GM19372 (cell line): ENCODE data around the gene GPR137B.
"Not testable (repeated sequence)": the region's sequence is repeated elsewhere in the genome, so short reads cannot be mapped to it uniquely, and the experiment has no call there.

ENCODE experiments used
- ATAC-seq: cut with Tn5 transposase; IDR thresholded peaks from one replicate; pipeline ENCODE4 v1.9.1; 2021; ENCODE audit warnings: mild to moderate bottlenecking, low read depth, moderate library complexity; ENCODE audit not compliant: unreplicated experiment

Gene GPR137B

DNA sequence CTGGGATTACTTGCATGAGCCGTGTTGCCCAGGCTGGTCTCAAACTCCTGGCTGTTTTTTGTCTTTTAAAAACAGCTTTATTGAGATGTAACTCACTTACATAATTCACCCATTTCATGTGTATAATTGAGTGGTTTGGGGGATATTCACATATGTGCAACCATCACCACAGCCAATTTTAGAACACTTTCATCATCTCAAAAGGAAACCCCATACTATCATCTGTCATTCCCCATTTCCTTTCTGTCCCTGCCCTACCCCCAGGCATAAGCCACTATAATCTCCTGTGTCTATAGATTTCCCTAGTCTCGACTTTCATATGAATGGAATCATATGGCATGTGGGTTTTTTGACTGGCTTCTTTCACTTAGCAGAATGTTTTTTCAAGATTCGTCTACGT lies 43.3 kb downstream of the GPR137B start:
- ATAC-seq: no peak

DNA sequence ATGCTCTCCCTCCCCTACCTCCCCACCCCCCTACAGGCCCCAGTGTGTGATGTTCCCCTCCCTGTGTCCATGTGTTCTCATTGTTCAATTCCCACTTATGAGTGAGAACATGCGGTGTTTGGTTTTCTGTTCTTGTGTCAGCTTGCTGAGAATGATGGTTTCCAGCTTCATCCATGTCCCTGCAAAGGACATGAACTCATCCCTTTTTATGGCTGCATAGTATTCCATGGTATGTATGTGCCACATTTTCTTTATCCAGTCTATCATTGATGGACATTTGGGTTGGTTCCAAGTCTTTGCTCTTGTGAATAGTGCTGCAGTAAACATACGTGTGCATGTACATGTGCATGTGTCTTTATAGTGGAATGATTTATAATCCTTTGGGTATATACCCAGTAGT lies 44.1 kb downstream of the GPR137B start:
- ATAC-seq: not testable (repeated sequence)

DNA sequence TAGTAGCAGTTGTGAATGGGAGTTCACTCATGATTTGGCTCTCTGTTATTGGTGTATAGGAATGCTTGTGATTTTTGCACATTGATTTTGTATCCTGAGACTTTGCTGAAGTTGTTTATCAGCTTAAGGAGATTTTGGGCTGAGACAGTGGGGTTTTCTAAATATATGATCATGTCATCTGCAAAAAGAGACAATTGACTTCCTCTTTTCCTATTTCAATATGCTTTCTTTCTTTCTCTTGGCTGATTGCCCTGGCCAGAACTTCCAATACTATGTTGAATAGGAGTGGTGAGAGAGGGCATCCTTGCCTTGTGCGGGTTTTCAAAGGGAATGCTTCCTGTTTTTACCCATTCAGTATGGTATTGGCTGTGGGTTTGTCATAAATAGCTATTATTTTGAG lies 45.7 kb downstream of the GPR137B start:
- not testable (repeated sequence) for ATAC-seq

DNA sequence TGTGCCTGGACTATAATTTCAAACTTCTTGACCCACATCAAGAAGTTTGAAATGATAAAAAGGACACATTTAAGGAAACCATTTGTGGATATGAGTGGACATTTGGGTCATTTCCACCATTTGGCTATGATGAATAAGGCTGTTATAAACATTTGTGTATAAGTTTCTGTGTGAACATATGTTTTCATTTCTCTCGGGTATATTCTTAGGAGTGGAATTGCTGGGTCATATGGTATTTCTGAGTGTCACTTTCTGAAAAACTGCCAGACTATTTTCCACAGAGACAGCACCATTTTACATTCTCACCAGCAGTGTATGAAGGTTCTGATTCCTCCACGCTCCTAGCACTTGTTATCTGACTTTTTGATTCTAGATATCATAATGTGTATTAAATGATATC lies 50.8 kb downstream of the GPR137B start:
- no peak for ATAC-seq

DNA sequence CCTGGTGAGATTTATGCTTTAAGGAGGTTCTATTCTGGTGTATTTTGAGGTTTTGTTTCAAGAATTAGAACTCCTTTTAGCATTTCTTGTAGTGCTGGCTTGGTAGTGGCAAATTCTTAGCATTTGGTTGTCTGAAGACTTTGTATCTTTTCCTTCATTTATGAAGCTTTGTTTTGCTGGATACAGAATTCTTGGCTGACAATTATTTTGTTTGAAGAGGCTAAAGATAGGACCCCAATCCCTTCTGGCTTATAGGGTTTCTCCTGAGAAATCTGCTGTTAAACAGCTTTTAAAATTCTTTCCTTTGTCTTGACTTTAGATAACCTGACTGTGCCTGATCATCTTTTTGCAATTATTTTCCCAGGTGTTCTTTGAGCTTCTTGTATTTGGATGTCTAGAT lies 58.6 kb downstream of the GPR137B start:
- ATAC-seq: no peak

DNA sequence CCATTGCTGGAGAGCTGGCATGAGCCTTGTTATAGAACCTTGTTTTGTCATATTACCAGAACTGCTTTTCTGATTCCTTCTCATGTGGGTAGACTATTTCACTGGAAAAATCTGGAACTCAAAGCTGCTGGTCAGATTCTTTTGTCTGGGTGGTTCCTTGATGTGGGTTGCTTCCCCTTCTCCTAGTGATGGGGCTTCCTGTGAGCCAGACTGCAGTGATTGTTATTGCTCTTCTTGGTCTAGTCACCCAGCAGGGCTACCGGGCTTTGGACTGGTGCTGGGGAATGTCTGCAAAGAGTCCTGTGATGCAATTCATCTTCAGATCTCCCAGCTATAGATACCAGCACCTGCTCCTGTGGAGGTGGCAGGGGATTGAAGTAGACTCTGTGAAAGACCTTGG lies 59.4 kb downstream of the GPR137B start:
- ATAC-seq: no peak

DNA sequence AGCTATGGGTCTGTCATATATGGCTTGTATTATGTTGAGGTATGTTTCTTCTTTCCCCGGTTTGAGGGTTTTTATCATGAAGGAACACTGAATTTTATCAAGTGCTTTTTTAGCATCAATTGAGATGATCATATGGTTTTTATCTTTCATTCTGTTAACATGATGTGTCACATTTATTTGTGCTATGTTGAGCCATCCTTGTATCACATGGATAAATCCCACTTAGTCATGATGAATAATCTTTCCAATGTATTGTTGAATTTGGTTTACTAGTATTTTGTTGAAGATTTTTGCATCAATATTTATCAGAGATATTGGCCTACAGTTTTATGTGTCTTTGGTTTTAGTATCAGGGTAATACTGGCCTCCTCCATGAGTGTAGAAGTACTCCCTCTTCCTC lies 61.7 kb downstream of the GPR137B start:
- ATAC-seq: no peak

DNA sequence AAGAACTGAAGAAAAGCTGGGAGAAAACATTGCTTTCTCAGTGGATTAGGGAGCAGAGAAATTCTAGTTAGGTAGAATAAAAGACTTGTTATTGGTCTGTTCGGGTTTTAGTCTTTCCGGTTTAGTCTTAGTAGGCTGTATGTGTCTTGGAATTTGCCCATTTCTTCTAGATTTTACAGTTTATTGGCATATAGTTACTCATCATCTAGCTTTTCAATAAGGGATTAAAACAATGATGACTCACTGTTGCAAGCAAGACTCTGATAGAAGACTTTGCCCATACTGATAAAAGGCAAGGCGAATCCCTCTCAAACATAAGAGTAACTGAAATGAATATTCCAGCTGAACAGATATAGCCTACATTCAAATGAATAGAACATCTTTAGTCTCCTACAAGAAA lies 62.3 kb downstream of the GPR137B start:
- no peak for ATAC-seq

DNA sequence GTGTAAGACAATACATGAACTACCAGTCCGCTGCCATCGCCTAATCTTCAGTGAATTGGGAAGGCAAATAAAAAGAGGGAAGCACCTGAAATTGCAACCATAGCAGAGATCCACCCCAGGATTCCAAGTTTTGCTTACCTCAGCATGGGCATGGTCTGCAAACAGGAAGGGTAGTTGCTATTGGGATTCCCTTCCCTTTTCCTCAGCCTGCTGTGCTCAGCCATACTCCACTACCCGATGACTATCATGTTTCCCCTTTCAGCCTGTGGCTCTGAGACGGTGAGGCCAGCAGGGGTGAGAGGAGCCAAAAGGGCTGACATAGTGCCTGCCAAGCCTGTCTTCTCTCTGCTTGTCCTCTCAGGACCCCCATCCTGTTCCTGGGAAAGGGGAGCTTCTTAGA lies 64.2 kb downstream of the GPR137B start:
- ATAC-seq: no peak

DNA sequence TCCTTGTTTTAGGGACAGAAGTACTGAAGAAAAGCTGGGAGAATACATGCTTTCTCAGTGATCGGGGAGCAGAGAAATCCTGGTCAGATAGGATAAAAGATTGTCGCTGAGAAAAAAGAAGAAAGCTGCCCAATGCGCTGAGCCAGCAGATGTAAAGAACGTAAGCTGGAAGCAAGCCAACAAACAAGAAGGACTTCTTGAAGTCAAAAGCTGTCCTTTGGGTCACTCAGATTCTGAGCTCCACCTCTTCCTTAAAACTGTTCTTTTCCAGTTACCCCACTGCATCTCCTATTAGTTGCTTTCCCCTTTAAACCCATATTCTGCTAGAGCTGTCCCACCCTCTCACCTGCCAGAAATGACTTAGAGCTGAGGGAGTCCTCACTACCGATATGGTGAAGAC lies 64.8 kb downstream of the GPR137B start:
- no peak for ATAC-seq

DNA sequence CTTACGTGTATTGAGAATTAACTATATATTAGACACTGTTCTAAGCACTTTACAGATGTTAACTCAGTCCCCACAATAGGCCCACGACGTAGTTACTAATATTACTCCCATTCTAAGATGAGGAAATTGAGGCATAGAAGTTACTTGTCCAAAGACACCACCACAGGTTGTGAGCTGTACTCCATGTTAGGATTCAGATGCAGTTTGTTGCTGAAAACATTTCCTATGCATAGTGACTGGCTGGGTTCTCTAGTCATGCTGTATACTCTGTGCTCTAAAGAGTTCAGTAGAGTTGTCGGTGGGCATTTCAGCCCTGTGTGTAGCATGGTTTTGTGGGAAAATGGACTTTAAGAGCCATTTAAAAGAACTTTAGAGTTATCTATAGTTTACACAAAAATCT lies 65.2 kb downstream of the GPR137B start:
- no peak for ATAC-seq

DNA sequence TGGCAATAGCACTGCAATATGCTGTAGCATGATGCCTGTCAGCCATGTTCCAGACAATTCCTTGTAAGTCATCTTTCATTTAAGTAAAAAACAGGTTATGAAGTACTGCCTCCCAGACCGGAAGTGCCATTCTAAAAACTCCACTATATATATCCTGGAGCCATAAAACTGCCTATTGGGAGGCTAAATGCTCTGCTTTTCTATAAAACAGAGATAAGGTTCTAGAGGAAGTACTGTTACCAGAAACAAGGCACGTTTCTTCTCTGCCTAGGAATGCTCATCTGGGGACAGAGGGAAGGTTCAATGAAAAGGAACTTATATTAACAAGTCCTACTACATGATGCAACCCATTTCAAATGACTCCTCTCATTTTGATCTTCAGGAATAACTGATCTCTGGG lies 66.8 kb downstream of the GPR137B start:
- ATAC-seq: no peak

DNA sequence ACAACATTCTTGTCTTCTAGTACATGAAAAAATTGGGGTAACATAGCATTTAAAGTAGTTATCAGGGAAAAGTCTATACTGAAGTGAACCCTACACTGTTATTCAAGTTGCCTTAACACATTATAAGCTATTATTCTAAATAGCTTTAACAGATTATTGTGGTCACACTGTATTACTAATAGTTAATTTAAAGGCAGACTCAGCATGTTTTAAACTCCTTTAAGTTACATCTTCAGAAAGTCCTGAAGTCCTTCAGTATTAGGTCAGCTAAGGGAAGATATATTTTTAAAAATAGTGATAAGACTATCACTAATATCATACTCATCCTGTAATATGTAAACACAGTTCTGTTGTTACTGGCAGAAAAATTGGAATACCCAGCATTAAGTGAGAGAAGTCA lies 67.4 kb downstream of the GPR137B start:
- no peak for ATAC-seq

DNA sequence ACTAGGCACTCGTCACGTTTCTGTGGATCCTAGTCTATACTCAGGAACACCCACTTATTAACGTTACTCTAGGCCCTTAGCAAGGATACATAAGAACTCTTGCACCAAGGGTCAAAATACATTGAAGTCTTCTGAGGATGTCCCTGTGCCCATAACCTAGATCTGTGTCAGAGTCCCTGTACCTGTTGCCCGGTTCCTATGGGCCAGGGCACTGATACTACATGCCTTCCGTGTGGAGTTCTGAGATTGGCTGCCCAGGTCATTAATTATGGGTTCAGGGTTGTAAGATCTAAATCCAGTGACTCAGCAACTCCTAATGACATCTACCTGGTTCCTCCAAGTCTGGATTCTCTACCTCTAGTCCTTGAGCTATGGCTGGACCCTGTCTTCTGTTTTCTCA lies 69.5 kb downstream of the GPR137B start:
- ATAC-seq: no peak

DNA sequence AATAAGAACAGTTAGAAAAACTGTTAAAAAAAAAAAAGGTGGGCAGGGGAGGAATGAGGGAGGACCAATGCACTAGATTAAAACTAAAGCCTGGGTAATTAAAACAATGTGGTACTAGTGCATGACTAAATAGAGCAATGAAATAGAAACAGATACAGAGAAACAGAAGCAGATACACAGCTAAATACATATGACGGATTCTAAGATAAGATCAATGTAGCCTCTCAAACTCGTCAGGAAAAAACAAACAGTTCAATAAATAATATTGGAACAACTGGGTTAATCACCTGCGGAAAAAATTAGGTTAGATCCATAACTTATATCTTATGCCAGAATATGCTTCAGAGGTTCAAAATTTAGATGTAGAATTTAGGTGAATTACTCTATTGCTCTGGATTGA lies 71.2 kb downstream of the GPR137B start:
- ATAC-seq: no peak

DNA sequence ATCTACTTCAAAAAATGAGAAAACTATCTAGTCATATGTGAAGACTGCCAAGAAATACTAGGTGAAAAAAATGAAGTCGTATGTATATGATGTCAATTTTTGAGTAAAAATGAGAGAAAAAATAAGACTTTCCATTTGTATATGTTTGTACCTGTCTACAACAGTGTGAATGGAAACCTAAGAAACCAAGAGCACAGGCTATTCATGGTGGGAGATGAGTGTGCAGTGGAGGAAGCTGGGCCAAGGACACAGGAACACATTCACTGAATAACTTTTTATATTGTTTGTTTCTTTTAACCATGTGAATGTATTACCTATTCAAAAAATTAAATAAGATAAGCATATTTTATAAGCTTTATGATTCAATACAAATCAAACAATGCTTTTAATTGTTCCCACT lies 72.4 kb downstream of the GPR137B start:
- no peak for ATAC-seq

DNA sequence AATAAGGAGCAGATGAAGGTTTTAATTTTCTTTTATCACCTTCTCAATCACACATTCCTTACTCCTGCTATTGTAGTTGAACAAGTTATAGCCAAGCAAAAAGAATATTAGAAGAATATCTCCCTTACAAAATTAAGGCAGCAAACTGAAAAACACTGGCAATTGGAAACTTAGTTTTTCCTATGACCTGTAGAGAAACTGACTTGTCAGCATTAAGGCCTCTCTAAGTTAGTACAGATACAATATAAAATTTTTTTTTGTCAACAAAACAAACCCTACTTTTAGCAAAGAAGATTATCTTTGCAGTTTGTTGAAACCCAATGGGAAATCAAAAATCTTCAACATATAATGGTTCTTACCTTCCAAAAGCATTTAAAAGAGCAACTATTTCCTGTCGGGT lies 78.1 kb downstream of the GPR137B start:
- ATAC-seq: no peak

DNA sequence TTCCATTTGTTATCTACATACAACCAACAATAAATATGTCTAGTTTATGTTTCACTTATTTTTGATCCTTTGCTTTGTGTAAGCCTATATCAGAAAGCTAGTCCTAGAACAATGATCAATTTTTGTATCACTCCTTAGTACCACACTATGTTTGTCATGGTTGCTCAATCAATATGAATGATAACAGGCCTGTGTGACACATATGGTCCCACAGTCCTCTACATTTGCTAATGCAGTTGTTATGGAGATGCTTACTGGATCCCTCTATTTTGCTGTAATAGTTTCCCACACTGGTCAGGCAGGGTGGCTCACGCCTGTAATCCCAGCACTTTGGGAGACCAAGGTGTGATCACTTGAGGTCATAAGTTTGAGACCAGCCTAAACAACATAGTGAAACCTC lies 80.3 kb downstream of the GPR137B start:
- no peak for ATAC-seq

DNA sequence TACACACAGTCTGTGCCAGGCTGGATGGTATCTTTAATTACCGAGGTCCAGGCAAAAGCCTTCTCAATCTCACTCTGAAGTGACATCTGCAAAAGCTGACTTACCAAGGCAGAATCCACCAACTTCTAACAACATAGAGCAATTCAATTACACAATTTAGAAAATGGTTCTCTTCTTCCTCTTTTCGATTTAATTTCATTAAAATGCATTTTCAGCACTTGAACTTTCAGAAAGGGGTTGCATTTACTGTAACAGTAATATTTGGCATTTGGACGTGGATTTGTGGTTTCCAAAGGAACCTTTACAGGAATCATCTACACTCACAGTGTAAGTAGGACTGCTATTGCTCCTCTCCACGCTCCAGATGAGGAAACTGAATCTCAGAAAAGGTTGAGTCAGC lies 86.1 kb downstream of the GPR137B start:
- ATAC-seq: no peak

DNA sequence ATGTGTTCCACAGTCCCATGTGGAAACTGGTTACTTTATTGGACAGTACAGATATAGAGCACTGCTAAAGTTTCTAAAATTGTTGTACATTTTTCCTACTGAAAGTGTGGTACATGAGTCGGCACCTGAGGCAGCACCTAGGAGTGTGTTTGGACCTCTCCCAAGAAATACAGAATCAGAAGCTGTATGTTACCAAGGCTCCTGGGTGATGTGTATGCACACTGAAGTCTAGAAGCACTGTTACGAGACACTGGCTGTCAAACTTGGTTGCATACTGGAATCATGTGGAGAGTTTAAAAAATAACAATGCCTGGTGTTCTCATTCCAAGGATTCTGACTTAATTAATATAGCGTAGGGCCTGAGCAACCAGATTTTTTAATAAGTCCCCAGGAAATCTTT lies 92.8 kb downstream of the GPR137B start:
- ATAC-seq: no peak

DNA sequence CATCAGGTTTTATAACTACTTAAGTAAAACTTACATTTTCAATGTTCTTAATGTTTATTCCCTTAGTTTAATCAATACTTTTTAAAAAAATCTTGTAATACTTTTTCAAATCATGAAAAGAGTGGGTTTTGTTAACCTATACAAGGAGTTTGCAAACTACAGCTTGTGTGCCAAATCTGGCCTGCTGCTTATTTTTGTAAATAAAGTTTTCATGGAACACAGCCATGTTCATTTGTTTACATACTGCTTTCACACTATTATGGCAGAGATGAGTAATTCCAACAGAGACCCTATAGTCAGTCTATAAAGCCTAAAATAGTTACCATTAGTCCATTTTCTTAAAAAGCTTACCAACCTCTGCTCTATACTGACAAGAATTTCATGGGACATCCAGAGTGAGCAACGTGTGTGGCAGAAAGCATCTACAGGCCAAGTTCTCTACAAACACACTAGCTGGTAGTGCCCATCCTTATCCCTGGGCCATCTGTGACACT lies 96.8 kb downstream of the GPR137B start:
- no peak for ATAC-seq

DNA sequence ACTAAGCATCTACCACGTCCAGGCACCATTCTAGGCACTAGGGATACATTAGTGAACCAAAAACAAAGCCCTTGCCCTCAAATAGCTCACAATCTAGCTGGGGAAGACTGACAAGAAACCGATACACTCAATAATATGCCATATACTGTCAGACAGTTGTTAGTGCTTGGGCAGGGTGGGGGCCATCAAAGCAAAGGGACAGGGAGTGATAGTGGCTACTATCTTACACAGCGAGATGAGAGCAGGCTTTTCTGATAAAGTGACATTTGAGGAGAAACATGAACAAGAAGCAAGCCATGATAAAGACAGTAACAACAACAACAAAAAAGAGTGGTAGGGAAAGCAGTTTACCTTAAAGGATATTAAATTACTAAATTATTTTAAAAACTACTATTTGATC lies 98.3 kb downstream of the GPR137B start:
- no peak for ATAC-seq

DNA sequence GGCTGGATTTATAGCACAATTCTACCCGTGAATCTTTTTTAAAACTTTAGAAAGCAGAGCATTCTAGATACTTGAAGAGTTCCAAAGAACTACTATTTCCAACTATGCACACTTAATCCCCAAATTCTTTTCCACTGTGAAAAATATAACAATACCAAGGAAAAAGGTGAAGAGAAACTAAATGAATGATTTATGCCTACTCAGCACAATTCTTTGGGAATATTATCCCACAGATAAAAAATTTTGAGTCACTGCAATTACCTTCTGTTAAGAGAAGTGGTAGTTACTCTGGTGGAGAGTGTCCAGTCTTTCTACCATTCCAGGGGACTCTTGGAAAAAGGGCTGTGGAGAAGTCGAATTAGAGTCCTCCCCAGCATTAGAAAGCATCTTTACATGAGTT lies 100.2 kb downstream of the GPR137B start:
- ATAC-seq: no peak
